Measurements from ENCODE around the gene CDON.

- TF ChIP-seq REST (IDR thresholded peaks at IDR 0.05; ENCODE audit: low read depth, low read length) (no peak), RAD21 (IDR thresholded peaks at IDR 0.05; ENCODE audit: low read length) (no peak), CTCF (IDR thresholded peaks at IDR 0.05) (no peak), TEAD4 (IDR thresholded peaks at IDR 0.05; ENCODE audit: borderline replicate concordance, insufficient read depth) (no peak), POLR2AphosphoS5 (IDR thresholded peaks at IDR 0.05; ENCODE audit: low read depth, low read length) (no peak)
Measured at GRCh38 chr11:125916683-125917347, 145.9 kb downstream of the CDON start.
